Right renal pelvis (tissue), 4 donors: ENCODE data around the gene PPIB. TPM values are rescaled to one million over a fixed set of nuclear protein-coding genes. Genes with fewer than 3 reads are reported as not detected.

Experiments
- DNase-seq, 4 donors: peaks; one replicate each; pipeline ENCODE4 v3.0.0-alpha.2; 2013; ENCODE audit warnings: low read depth in 4 of 4, low spot score in 3 of 4, missing footprints in 1 of 4
- polyA plus RNA-seq, 4 donors: library from polyadenylated mRNA; unstranded; fragments of 120-200 nt; gene quantifications; one replicate each; pipeline ENCODE4 v1.2.1, GENCODE V29; 2013; ENCODE audit not compliant: insufficient read length in 4 of 4

PPIB gene
- polyA plus RNA-seq = 100 to 1,000 TPM; 515 to 625 (median 600) TPM

- peak; percentile 87 to 93 (median 92) for DNase-seq
Measured at GRCh38 chr15:64162869-64163658, at the start of gene PPIB. Gene PPIB (minus strand): TSS chr15:64163022. CDS start chr15:64162986, 36 bp downstream.

- no peak for DNase-seq
Measured at GRCh38 chr15:64211696-64212095, 48.9 kb upstream of the PPIB start.

GRCh38 chr15:64210371-64210770, 47.5 kb upstream of the PPIB start:
- no peak for DNase-seq

- DNase-seq = peak in 1 of 4 donors; percentile 19
Measured at GRCh38 chr15:64209680-64210334, 47.0 kb upstream of the PPIB start.

- no peak for DNase-seq
Measured at GRCh38 chr15:64205202-64205601, 42.4 kb upstream of the PPIB start.

GRCh38 chr15:64197425-64197824, 34.6 kb upstream of the PPIB start:
- DNase-seq = no peak

GRCh38 chr15:64193971-64194370, 31.1 kb upstream of the PPIB start:
- no peak for DNase-seq

GRCh38 chr15:64191971-64192830, 29.4 kb upstream of the PPIB start:
- no peak for DNase-seq

- no peak for DNase-seq
Measured at GRCh38 chr15:64187396-64188191, 24.8 kb upstream of the PPIB start.

- no peak for DNase-seq
Measured at GRCh38 chr15:64185146-64185911, 22.5 kb upstream of the PPIB start.

- DNase-seq = no peak
Measured at GRCh38 chr15:64182859-64183370, 20.1 kb upstream of the PPIB start.

GRCh38 chr15:64180235-64180824, 17.5 kb upstream of the PPIB start:
- DNase-seq = no peak

GRCh38 chr15:64166102-64166890, 3.5 kb upstream of the PPIB start:
- no peak for DNase-seq

- no peak for DNase-seq
Measured at GRCh38 chr15:64164436-64164835, 1.6 kb upstream of the PPIB start.

- DNase-seq = peak in 3 of 4 donors; percentile 28 to 45 (median 44)
Measured at GRCh38 chr15:64163659-64164362, 989 bp upstream of the PPIB start.

- DNase-seq = no peak
Measured at GRCh38 chr15:64162478-64162868, 349 bp downstream of the PPIB start.

GRCh38 chr15:64161688-64162477, 939 bp downstream of the PPIB start:
- DNase-seq = no peak
